Frontal cortex (tissue), 4 donors: ENCODE results near the gene SPATA31E1. TPM values are rescaled to one million over a fixed set of nuclear protein-coding genes. Genes with fewer than 3 reads are reported as not detected.
"Not testable (repeated sequence)": the region's sequence is repeated elsewhere in the genome, so short reads cannot be mapped to it uniquely, and the experiment has no call there.

Source experiments
- DNase-seq, 2 donors: peaks; one replicate each; pipeline ENCODE4 v3.0.0; 2012; ENCODE audit warnings: low spot score in 2 of 2
- FAIRE-seq: peaks from 2 replicates; lab custom pipeline; 2012; peaks lifted over from hg19 to GRCh38; lab: Jason Lieb, UNC
- total RNA-seq: library from RNA; depleted of rRNA; stranded (reverse); fragments of >200 nt; gene quantifications from one replicate; pipeline ENCODE4 v1.2.3, GENCODE V29; 2014
- donor health status: control.
- donor health status: control.
- donor health status: control.

The SPATA31E1 gene
- total RNA-seq, 1 donor from 2014 or later: not detected

GRCh38 chr9:87884578-87885459 is 2.1 kb downstream of the SPATA31E1 start:
- FAIRE-seq (no peak), DNase-seq (no peak)

GRCh38 chr9:87885484-87886189 is 3.0 kb downstream of the SPATA31E1 start:
- DNase-seq: no peak
- FAIRE-seq: no peak

- DNase-seq: no peak
- no peak for FAIRE-seq
Measured at GRCh38 chr9:87886210-87886932, 3.7 kb downstream of the SPATA31E1 start.

GRCh38 chr9:87886933-87887505 is 4.3 kb downstream of the SPATA31E1 start:
- DNase-seq (no peak), FAIRE-seq (no peak)

- no peak for DNase-seq
- no peak for FAIRE-seq
Measured at GRCh38 chr9:87887661-87888480, 5.2 kb downstream of the SPATA31E1 start.

- no peak for DNase-seq
- FAIRE-seq: no peak
Measured at GRCh38 chr9:87888501-87888900, 5.8 kb downstream of the SPATA31E1 start.

- DNase-seq (no peak), FAIRE-seq (no peak)
Measured at GRCh38 chr9:87889065-87889881, 6.6 kb downstream of the SPATA31E1 start.

- no peak for DNase-seq
- FAIRE-seq: no peak
Measured at GRCh38 chr9:87889882-87890252, 7.2 kb downstream of the SPATA31E1 start.

GRCh38 chr9:87890837-87891236 is 8.2 kb downstream of the SPATA31E1 start:
- DNase-seq (no peak), FAIRE-seq (no peak)

GRCh38 chr9:87891754-87892153 is 9.1 kb downstream of the SPATA31E1 start:
- FAIRE-seq (peak; percentile 81), DNase-seq (no peak)

GRCh38 chr9:87892956-87893355 is 10.3 kb downstream of the SPATA31E1 start:
- DNase-seq (no peak), FAIRE-seq (no peak)

- DNase-seq (no peak), FAIRE-seq (no peak)
Measured at GRCh38 chr9:87894998-87895625, 12.4 kb downstream of the SPATA31E1 start.

- DNase-seq (no peak), FAIRE-seq (no peak)
Measured at GRCh38 chr9:87896891-87897290, 14.2 kb downstream of the SPATA31E1 start.

GRCh38 chr9:87898151-87898550 is 15.5 kb downstream of the SPATA31E1 start:
- FAIRE-seq (no peak), DNase-seq (no peak)

- not testable (repeated sequence) for FAIRE-seq, DNase-seq
Measured at GRCh38 chr9:87902371-87902770, 19.7 kb downstream of the SPATA31E1 start.

- FAIRE-seq: no peak
- no peak for DNase-seq
Measured at GRCh38 chr9:87909310-87910041, 26.8 kb downstream of the SPATA31E1 start.

GRCh38 chr9:87910821-87911220 is 28.1 kb downstream of the SPATA31E1 start:
- DNase-seq (no peak), FAIRE-seq (no peak)
